ENCODE results near the gene B4GALT5.

The B4GALT5 gene

GRCh38 chr20:49589747-49590146 is 123.9 kb downstream of the B4GALT5 start:
- DNase-seq (ENCODE audit: low read depth in 3 of 3, low spot score in 1 of 3): no peak

DNA sequence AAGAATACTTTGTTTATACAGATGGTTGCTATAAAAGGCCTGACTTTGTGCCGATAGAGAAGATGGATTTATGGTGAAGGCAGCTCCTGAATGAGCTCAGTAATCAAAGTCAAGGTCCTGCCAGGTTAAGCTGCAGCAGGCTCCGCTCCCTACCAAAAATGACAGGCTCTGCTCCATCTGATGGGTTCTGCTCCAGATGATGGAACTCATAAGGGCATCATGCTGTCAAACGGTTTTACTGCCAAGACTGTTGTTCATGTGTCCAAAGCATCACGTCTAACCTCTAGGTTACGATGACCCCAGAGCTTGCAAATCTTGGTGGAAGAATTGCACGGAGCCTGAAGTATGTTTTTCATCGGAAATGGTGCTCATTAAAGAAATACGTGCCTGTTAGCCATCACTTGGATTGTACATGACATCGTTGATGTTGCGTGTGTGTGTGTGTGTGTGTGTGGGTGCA is 126.5 kb downstream of the B4GALT5 start:
- no peak for DNase-seq (ENCODE audit: low read depth in 3 of 3, low spot score in 1 of 3)

DNA sequence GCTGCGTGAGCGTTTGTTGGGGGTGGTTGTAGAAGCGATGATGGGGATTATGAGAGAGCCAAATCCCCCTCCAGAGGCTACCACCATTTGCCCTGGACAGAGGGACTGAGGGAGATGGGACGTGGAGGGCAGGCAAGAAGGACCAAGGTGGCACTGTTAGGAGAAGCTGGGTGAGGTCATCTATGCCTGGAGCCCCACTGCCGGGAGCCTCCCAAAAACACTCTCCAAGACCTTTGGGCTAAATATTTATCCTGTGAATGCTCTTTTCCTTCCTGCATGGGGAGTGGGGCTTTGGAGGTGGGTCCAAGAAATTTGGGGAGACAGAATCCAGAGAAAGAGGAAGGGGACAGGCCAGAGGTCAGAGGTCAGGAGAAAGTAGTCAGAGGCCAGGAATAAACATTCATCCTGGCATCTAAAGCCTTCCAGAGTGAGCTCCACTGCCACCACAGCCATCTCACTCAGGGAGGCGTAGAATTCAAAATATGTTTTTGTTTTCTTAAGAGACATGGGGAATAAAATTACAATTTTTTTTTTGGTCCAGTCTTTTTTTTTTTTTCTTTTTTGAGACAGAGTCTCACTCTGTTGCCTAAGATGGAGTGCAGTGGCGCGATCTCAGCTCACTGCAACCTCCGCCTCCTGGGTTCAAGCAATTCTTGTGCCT is 128.0 kb downstream of the B4GALT5 start:
- DNase-seq (ENCODE audit: low read depth in 3 of 3, low spot score in 1 of 3): no peak

- no peak for DNase-seq (ENCODE audit: low read depth in 3 of 3, low spot score in 1 of 3)
These were observed 129.0 kb downstream of the B4GALT5 start for GRCh38 chr20:49584418-49585382.

DNA sequence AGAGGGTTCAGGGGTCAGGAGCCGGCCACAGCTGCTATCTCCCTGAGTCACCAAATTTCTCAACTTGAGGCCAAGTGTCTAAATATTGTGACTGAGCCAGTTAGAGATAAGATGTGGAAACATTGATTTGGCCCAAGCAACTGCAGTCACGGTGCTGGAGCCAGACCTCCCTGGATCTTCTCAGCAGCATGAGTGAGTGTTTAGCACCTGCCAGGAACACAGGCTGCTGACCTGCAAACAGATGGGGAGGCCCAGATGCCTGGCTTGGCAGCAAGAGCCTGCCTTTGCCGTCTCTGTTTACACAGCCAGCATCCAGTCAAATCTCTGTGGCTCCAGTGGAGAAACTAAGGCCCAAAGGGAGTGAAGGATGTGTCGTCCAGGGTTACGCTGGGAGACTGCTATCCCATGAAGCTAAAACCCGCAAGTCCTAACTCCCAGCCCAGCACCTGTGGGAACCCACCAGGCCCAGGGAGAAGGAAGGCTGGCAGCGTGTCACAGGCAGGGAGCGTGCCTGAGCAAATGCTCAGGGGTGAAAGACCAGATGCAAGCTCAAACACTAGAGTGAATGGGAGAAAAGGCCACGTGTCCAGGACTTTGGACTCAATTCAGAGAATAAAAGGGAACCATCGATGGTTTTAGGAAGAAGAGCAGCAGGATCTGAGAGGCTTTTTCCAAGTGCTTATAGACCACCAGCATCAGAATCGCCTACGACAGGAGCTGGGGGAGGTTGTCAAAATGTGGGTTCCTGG is 129.8 kb downstream of the B4GALT5 start:
- no peak for DNase-seq (ENCODE audit: low read depth in 3 of 3, low spot score in 1 of 3)

GRCh38 chr20:49583343-49583668 is 130.4 kb downstream of the B4GALT5 start:
- no peak for DNase-seq (ENCODE audit: low read depth in 3 of 3, low spot score in 1 of 3)

Data from stimulated activated CD4-positive, alpha-beta T cell treated with anti-CD3 and anti-CD28 coated beads, TNF-alpha, amount 100 ng/mL, for 1 hour (primary cell).